Peyer's patch (tissue), 4 donors: ENCODE results near the gene ATG7.

Source experiments
- POLR2A ChIP-seq, 2 donors: fragments of 450-650 bp; IDR thresholded peaks; one replicate each; pipeline ENCODE4 v1.5.1; 2017; ENCODE audit warnings: antibody characterized with exemption in 2 of 2, mild to moderate bottlenecking in 2 of 2, moderate library complexity in 2 of 2
- TF ChIP-seq, protein P1 (sequence below), 6 experiments: fragments of 450-650 bp in 4 of 6; fragments of 200-600 bp in 2 of 6; sonication (generic) in 1 of 6; IDR thresholded peaks; one replicate each; pipeline ENCODE4 v1.5.1; 2017 to 2019; ENCODE audit warnings: antibody characterized with exemption in 6 of 6, mild to moderate bottlenecking in 3 of 6, moderate library complexity in 1 of 6

DNA sequence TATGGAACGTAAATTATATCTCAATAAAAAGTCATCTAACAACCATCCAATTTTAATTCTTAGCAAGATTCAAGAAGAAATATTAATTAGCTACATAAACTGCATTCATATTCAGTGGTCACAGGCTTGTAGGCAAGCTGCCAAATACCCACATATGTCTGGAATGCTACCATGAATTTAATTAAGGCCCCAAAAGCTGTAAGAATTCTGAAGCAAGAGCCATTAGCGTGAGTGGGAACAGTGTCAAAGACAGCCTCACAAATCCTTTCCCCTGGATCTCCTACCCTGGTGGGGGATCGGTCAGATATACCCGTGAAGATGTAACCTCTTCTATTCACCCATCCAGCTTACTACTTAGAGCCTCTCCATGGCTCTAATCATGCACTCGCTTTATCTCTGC is 40.0 kb downstream of the ATG7 start:
- TF ChIP-seq, protein P1, sequence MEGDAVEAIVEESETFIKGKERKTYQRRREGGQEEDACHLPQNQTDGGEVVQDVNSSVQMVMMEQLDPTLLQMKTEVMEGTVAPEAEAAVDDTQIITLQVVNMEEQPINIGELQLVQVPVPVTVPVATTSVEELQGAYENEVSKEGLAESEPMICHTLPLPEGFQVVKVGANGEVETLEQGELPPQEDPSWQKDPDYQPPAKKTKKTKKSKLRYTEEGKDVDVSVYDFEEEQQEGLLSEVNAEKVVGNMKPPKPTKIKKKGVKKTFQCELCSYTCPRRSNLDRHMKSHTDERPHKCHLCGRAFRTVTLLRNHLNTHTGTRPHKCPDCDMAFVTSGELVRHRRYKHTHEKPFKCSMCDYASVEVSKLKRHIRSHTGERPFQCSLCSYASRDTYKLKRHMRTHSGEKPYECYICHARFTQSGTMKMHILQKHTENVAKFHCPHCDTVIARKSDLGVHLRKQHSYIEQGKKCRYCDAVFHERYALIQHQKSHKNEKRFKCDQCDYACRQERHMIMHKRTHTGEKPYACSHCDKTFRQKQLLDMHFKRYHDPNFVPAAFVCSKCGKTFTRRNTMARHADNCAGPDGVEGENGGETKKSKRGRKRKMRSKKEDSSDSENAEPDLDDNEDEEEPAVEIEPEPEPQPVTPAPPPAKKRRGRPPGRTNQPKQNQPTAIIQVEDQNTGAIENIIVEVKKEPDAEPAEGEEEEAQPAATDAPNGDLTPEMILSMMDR (IDR thresholded peaks at IDR 0.05): no peak
- TF ChIP-seq POLR2A (IDR thresholded peaks at IDR 0.05): no peak
